Nephron (organoid): Measurements from ENCODE around the gene WASL.

Source experiments
- H3K27ac Mint-ChIP-seq, 3 experiments: 2 replicates each; pipeline ENCODE4 v1.8.0; 2020; ENCODE audit warnings: mixed read lengths in 3 of 3, mild to moderate bottlenecking in 2 of 3, moderate library complexity in 1 of 3
- H3K27me3 Mint-ChIP-seq: 2 replicates; pipeline ENCODE4 v1.8.0; 2021; ENCODE audit warnings: low read depth, mild to moderate bottlenecking, moderate library complexity, mixed read lengths
- H3K36me3 Mint-ChIP-seq: 2 replicates; pipeline ENCODE4 v1.8.0; 2020; ENCODE audit warnings: low read depth, mixed read lengths
- H3K4me1 Mint-ChIP-seq: 2 replicates; pipeline ENCODE4 v1.8.0; 2020; ENCODE audit warnings: mixed read lengths
- H3K4me3 Mint-ChIP-seq, 3 experiments: 2 replicates each; pipeline ENCODE4 v1.8.0; 2020; ENCODE audit warnings: mild to moderate bottlenecking in 3 of 3, mixed read lengths in 3 of 3, moderate library complexity in 2 of 3
- H3K9me3 Mint-ChIP-seq: 2 replicates; pipeline ENCODE4 v1.8.0; 2020; ENCODE audit warnings: mixed read lengths
- TF ChIP-seq, protein P1 (sequence below), 3 experiments: fragments of 200-600 bp; sonication (generic); IDR thresholded peaks; one replicate each; pipeline ENCODE4 v1.5.0; 2021; ENCODE audit warnings: antibody characterized with exemption in 3 of 3; ENCODE audit not compliant: unreplicated experiment in 3 of 3

The WASL gene

GRCh38 chr7:123643495-123644441 is 105.0 kb downstream of the WASL start:
- TF ChIP-seq, protein P1, sequence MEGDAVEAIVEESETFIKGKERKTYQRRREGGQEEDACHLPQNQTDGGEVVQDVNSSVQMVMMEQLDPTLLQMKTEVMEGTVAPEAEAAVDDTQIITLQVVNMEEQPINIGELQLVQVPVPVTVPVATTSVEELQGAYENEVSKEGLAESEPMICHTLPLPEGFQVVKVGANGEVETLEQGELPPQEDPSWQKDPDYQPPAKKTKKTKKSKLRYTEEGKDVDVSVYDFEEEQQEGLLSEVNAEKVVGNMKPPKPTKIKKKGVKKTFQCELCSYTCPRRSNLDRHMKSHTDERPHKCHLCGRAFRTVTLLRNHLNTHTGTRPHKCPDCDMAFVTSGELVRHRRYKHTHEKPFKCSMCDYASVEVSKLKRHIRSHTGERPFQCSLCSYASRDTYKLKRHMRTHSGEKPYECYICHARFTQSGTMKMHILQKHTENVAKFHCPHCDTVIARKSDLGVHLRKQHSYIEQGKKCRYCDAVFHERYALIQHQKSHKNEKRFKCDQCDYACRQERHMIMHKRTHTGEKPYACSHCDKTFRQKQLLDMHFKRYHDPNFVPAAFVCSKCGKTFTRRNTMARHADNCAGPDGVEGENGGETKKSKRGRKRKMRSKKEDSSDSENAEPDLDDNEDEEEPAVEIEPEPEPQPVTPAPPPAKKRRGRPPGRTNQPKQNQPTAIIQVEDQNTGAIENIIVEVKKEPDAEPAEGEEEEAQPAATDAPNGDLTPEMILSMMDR (IDR thresholded peaks at IDR 0.05; ENCODE audit: unreplicated experiment in 3 of 3) = no peak
- H3K36me3 Mint-ChIP-seq = no peaks in the 10 kb centered on the region
- H3K9me3 Mint-ChIP-seq = no peaks in the 10 kb centered on the region
- H3K27me3 Mint-ChIP-seq = peaks cover 4% of the 10 kb centered on the region
- H3K4me1 Mint-ChIP-seq = peaks cover 39% of the 10 kb centered on the region
- peak overlapping the region; percentile 60 to 80 (median 75) for H3K27ac Mint-ChIP-seq
- H3K4me3 Mint-ChIP-seq = peak overlapping the region; percentile 24 to 51 (median 40)

- H3K36me3 Mint-ChIP-seq = no peaks in the 10 kb centered on the region
- peaks cover 45% of the 10 kb centered on the region for H3K4me1 Mint-ChIP-seq
- peaks cover 2% of the 10 kb centered on the region for H3K27me3 Mint-ChIP-seq
- TF ChIP-seq, protein P1 (IDR thresholded peaks at IDR 0.05; ENCODE audit: unreplicated experiment in 3 of 3) = no peak
- peak overlapping the region in 1 of 3 experiments; percentile 28 for H3K27ac Mint-ChIP-seq
- no peak overlapping the region for H3K4me3 Mint-ChIP-seq
- H3K9me3 Mint-ChIP-seq = no peaks in the 10 kb centered on the region
These were observed 106.9 kb downstream of the WASL start for GRCh38 chr7:123641901-123642300.

DNA sequence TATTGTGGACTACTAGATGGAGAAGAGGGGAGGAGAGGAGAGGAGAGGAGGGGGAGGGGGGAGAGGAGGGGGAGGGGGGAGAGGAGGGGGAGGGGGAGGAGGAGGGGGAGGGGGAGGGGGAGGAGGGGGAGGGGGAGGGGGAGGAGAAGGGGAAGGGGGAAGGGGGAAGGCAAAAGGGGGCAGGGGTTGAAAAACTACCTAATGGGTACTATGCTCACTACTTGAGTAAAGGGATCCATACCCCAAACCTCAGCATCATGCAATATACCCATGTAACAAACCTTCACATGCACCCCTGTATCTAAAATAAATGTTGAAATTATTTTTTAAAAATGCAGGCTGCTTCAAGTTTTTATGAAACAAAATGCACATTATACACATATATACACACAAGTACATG is 108.2 kb downstream of the WASL start:
- no peak overlapping the region for H3K4me3 Mint-ChIP-seq
- peaks cover 40% of the 10 kb centered on the region for H3K4me1 Mint-ChIP-seq
- no peak overlapping the region for H3K27ac Mint-ChIP-seq
- H3K27me3 Mint-ChIP-seq = no peaks in the 10 kb centered on the region
- H3K36me3 Mint-ChIP-seq = no peaks in the 10 kb centered on the region
- TF ChIP-seq, protein P1 (IDR thresholded peaks at IDR 0.05; ENCODE audit: unreplicated experiment in 3 of 3) = no peak
- no peaks in the 10 kb centered on the region for H3K9me3 Mint-ChIP-seq

DNA sequence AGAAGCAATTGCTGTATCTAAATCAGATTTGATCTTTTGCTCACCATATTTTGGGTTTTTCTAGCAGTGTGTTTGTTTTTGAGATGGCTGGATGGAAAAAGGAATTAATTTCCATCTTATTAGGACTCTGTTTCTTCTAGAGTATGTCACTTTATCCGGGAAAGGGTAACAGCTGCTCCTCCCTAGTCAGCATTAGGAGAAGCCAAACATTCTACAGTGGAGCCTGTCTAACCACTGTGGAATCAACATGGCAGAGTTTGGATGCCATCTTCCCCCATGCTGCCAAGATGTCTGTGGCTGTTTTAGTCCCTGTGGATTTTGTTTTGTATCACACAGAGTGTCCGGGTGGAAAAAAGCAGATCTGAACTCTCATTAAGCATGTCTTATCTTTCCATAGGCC is 109.2 kb downstream of the WASL start:
- Mint-ChIP-seq H3K4me3 (no peak overlapping the region), H3K27ac (peak overlapping the region in 1 of 3 experiments; percentile 58)
- TF ChIP-seq, protein P1 (IDR thresholded peaks at IDR 0.05; ENCODE audit: unreplicated experiment in 3 of 3) = no peak

GRCh38 chr7:123637878-123638277 is 110.9 kb downstream of the WASL start:
- TF ChIP-seq, protein P1 (IDR thresholded peaks at IDR 0.05; ENCODE audit: unreplicated experiment in 3 of 3) = no peak
- Mint-ChIP-seq H3K9me3 (no peaks in the 10 kb centered on the region), H3K36me3 (no peaks in the 10 kb centered on the region), H3K4me3 (no peak overlapping the region), H3K27me3 (no peaks in the 10 kb centered on the region), H3K27ac (no peak overlapping the region), H3K4me1 (peaks cover 15% of the 10 kb centered on the region)

More for the DNA sequence above, 109.2 kb downstream of the WASL start:
- Mint-ChIP-seq H3K9me3 (no peaks in the 10 kb centered on the region), H3K4me1 (peaks cover 32% of the 10 kb centered on the region), H3K27me3 (no peaks in the 10 kb centered on the region), H3K36me3 (no peaks in the 10 kb centered on the region)
